Right lung (tissue), 5 donors: ENCODE measurements around the gene BBOX1. TPM values are rescaled to one million over a fixed set of nuclear protein-coding genes. Genes with fewer than 3 reads are reported as not detected.

Source experiments
- polyA plus RNA-seq, 5 donors: library from polyadenylated mRNA; unstranded; fragments of 120-200 nt; gene quantifications; one replicate each; pipeline versions ENCODE4 v1.2.1 to v1.2.3, GENCODE V29; 2013; ENCODE audit warnings: inconsistent platforms in 1 of 5, low replicate concordance in 1 of 5; ENCODE audit not compliant: insufficient read length in 5 of 5, insufficient read depth in 1 of 5

BBOX1 gene
- polyA plus RNA-seq, 5 donors: 0.10 to 0.24 (median 0.11) TPM; not detected in 1

Other genes starting within 250 kb of the BBOX1 start
- gene FIBIN, start 46.7 kb upstream of the BBOX1 start, polyA plus RNA-seq: 10 to 100 TPM in 1 of 5 donors, 1 to 10 TPM in 4; 5.0 to 11.1 (median 6.7) TPM